ENCODE results near the gene CCNY.

The CCNY gene

DNA sequence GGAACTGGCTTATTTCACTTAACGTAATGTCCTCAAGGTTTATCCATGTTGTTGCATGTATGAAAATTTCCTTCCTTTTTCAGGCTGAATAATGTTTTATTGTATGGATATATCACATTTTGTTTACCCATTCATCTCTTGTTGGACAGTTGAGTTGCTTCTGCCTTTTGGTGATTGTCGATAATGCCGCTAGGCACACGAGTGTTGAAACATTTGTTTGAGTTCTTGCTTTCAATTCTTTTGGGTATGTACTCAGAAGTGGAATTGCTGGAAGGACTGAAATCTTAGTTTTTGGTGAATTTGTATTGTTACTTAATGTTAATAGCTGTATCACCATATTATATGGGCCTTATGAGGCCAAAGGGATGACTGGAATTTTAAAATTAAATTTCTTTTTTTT, 23.6 kb downstream of the CCNY start:
- Histone ChIP-seq H3K4me3 (ENCODE audit: low read depth, low read length) (no peak overlapping the region), H3K36me3 (no peaks in the 10 kb centered on the region)
- DNase-seq, result no peak

DNA sequence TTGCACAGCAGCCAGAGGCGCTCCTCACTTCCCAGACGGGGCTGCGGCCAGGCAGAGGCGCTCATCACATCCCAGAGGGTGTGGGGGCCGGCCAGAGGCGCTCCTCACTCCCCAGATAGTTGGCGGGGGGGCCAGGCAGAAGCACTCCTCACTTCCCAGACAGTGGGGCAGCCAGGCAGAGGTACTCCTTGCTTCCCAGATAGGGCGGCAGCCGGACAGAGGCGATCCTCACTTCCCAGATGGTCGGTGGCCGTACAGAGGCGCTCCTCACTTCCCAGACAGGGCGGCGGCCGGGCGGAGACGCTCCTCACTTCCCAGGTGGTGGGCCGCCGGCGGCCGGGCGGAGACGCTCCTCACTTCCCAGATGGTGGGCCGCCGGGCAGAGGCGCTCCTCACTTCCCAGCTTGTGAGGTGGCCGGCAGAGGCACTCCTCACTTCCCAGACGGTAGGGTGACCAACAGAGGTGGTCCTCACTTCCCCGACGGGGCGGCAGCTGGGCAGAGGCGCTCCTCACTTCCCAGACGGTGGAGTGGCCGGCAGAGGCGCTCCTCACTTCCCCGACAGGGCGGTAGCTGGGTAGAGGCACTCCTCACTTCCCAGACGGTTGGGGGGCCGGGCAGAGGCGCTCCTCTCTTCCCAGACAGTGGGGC, 26.5 kb downstream of the CCNY start:
- H3K4me3 ChIP-seq (ENCODE audit: low read depth, low read length), result no peak overlapping the region
- TF ChIP-seq, protein P1, sequence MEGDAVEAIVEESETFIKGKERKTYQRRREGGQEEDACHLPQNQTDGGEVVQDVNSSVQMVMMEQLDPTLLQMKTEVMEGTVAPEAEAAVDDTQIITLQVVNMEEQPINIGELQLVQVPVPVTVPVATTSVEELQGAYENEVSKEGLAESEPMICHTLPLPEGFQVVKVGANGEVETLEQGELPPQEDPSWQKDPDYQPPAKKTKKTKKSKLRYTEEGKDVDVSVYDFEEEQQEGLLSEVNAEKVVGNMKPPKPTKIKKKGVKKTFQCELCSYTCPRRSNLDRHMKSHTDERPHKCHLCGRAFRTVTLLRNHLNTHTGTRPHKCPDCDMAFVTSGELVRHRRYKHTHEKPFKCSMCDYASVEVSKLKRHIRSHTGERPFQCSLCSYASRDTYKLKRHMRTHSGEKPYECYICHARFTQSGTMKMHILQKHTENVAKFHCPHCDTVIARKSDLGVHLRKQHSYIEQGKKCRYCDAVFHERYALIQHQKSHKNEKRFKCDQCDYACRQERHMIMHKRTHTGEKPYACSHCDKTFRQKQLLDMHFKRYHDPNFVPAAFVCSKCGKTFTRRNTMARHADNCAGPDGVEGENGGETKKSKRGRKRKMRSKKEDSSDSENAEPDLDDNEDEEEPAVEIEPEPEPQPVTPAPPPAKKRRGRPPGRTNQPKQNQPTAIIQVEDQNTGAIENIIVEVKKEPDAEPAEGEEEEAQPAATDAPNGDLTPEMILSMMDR (IDR thresholded peaks at IDR 0.05; ENCODE audit: low read depth, low read length), result no peak
- no peak overlapping the region for H3K27ac ChIP-seq
- H3K27me3 ChIP-seq (ENCODE audit: insufficient read depth, low read depth, severe bottlenecking), result no peaks in the 10 kb centered on the region
- H3K36me3 ChIP-seq, result no peaks in the 10 kb centered on the region
- H3K9me3 ChIP-seq (ENCODE audit: severe bottlenecking), result no peaks in the 10 kb centered on the region
- DNase-seq, result no peak

More for the DNA sequence above, 23.6 kb downstream of the CCNY start:
- H3K27ac ChIP-seq, result no peak overlapping the region
- TF ChIP-seq, protein P1 (IDR thresholded peaks at IDR 0.05; ENCODE audit: low read depth, low read length), result no peak
- no peaks in the 10 kb centered on the region for H3K9me3 ChIP-seq (ENCODE audit: severe bottlenecking)
- no peaks in the 10 kb centered on the region for H3K27me3 ChIP-seq (ENCODE audit: insufficient read depth, low read depth, severe bottlenecking)

DNA sequence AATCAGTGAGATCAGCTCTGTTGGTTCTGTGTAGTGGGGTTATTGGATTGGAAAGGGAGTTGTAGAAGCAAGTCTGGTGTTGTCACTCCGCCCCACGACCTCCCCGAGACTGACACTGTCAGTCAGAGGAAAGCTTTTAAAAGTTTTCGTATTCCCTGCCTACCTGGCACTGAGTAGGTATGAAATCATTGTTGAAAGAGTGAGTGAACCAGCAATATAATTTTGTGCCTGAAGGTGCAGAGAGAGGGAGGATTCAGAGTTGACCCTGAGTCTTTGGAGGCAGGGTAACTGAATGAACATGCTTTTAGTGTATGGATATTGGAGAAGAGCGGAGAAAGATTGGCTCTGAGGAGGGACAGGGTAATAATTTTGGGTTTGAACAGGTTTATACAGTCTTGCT, 27.3 kb downstream of the CCNY start:
- no peak overlapping the region for H3K4me3 ChIP-seq (ENCODE audit: low read depth, low read length)
- H3K9me3 ChIP-seq (ENCODE audit: severe bottlenecking), result no peaks in the 10 kb centered on the region
- no peak for DNase-seq
- no peaks in the 10 kb centered on the region for H3K27me3 ChIP-seq (ENCODE audit: insufficient read depth, low read depth, severe bottlenecking)
- no peaks in the 10 kb centered on the region for H3K36me3 ChIP-seq
- no peak overlapping the region for H3K27ac ChIP-seq
- TF ChIP-seq, protein P1 (IDR thresholded peaks at IDR 0.05; ENCODE audit: low read depth, low read length), result no peak

DNA sequence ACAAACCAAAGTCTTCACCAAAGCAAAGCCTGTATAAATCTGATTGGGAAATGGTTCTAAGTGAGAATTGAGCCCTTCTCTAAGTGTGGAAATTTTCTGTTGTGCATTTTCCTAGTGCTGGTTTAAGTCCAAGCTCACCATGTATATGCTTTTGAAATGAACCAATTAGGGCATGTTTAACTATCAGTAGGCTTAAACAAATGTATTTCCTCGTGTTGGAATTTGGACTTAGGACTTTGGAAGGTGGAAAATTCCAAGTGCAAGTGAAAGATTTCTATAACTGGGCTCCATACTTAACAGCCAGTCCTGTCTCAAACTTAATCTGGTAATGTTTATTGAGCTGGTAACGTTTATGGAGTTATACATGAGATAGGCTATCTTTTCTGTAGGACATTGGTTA, 28.5 kb downstream of the CCNY start:
- H3K36me3 ChIP-seq, result no peaks in the 10 kb centered on the region
- no peaks in the 10 kb centered on the region for H3K27me3 ChIP-seq (ENCODE audit: insufficient read depth, low read depth, severe bottlenecking)
- H3K27ac ChIP-seq, result no peak overlapping the region
- TF ChIP-seq, protein P1 (IDR thresholded peaks at IDR 0.05; ENCODE audit: low read depth, low read length), result no peak
- DNase-seq, result no peak
- H3K4me3 ChIP-seq (ENCODE audit: low read depth, low read length), result no peak overlapping the region
- H3K9me3 ChIP-seq (ENCODE audit: severe bottlenecking), result no peaks in the 10 kb centered on the region

DNA sequence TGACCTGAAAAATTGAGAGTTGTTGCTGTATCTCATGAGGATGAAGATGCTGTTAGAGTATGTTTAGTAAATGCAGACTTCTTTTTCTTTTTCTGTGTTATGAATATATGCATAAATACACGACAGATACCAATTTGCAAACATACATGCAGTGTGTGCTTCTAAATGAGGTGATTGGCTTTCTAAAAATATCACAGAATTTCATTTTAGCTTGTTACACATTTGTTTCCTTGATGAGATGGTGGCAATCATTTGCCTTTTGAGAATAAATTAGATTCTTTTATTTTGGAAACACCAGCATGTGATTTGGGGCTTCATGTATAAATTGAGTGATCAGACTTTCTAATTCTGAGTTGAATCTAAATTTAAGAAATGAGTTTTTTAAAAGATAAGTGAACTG, 29.7 kb downstream of the CCNY start:
- Histone ChIP-seq H3K27me3 (ENCODE audit: insufficient read depth, low read depth, severe bottlenecking) (no peaks in the 10 kb centered on the region), H3K36me3 (no peaks in the 10 kb centered on the region), H3K27ac (no peak overlapping the region), H3K9me3 (ENCODE audit: severe bottlenecking) (no peaks in the 10 kb centered on the region), H3K4me3 (ENCODE audit: low read depth, low read length) (no peak overlapping the region)
- DNase-seq, result no peak
- TF ChIP-seq, protein P1 (IDR thresholded peaks at IDR 0.05; ENCODE audit: low read depth, low read length), result no peak
